WTC11 (cell line): Measurements from ENCODE around the gene R3HDML. TPM values are rescaled to one million over a fixed set of nuclear protein-coding genes. Genes with fewer than 3 reads are reported as not detected.

Experiments used
- ATAC-seq: fragments of 200-7000 bp; cut with Tn5 transposase; 2 replicates; pipeline ENCODE4 v1.10.0; 2021; ENCODE audit warnings: mild to moderate bottlenecking, moderate library complexity
- CTCF ChIA-PET: fragments of 300-600 bp; sonication (Branson Sonifier 250); formaldehyde crosslinking; loops from one replicate; lab custom pipeline; 2021; ENCODE audit warnings: antibody characterized with exemption; lab: Charles Lee
- POLR2A ChIA-PET: fragments of 350-600 bp; sonication (Branson Sonifier 250); formaldehyde crosslinking; loops from one replicate; lab custom pipeline; 2021; ENCODE audit warnings: antibody characterized with exemption; lab: Charles Lee
- DNase-seq: peaks from one replicate; pipeline ENCODE4 v3.0.0; 2021; ENCODE audit warnings: low spot score
- H3K27ac Mint-ChIP-seq: 2 replicates; pipeline ENCODE4 v1.8.0; 2021; ENCODE audit warnings: mixed read lengths
- H3K27me3 Mint-ChIP-seq: 2 replicates; pipeline ENCODE4 v1.8.0; 2021; ENCODE audit warnings: low read depth, mild to moderate bottlenecking, moderate library complexity, mixed read lengths
- H3K36me3 Mint-ChIP-seq: 2 replicates; pipeline ENCODE4 v1.8.0; 2021; ENCODE audit warnings: mixed read lengths
- H3K4me1 Mint-ChIP-seq: 2 replicates; pipeline ENCODE4 v1.8.0; 2022; ENCODE audit warnings: mixed read lengths
- H3K4me3 Mint-ChIP-seq: 2 replicates; pipeline ENCODE4 v1.8.0; 2021; ENCODE audit warnings: mild to moderate bottlenecking, moderate library complexity, mixed read lengths
- H3K9me3 Mint-ChIP-seq: 2 replicates; pipeline ENCODE4 v1.8.0; 2021; ENCODE audit warnings: mixed read lengths
- ATF2 ChIP-seq: sonication (generic); formaldehyde crosslinking; IDR thresholded peaks from 2 replicates; pipeline ENCODE4 v1.8.1; 2022; ENCODE audit warnings: low read depth, missing genetic modification reagents, borderline replicate concordance
- ATF6 ChIP-seq: sonication (generic); formaldehyde crosslinking; IDR thresholded peaks from 2 replicates; pipeline ENCODE4 v1.8.1; 2023; ENCODE audit warnings: mild to moderate bottlenecking, missing genetic modification reagents
- FOXJ3 ChIP-seq: sonication (generic); formaldehyde crosslinking; IDR thresholded peaks from 2 replicates; pipeline ENCODE4 v1.9.0; 2021; ENCODE audit warnings: missing genetic modification reagents, mild to moderate bottlenecking, borderline replicate concordance
- HMGA2 ChIP-seq: fragments of 250-450 bp; sonication (Bioruptor Pico); IDR thresholded peaks from 2 replicates; pipeline ENCODE4 v1.4.0; 2021; ENCODE audit warnings: mild to moderate bottlenecking, moderate library complexity
- JAZF1 ChIP-seq: fragments of 250-450 bp; sonication (Bioruptor Pico); IDR thresholded peaks from 2 replicates; pipeline ENCODE4 v1.9.0; 2021; ENCODE audit warnings: moderate library complexity, mild to moderate bottlenecking, inconsistent platforms
- JUN ChIP-seq: sonication (generic); formaldehyde crosslinking; IDR thresholded peaks from 2 replicates; pipeline ENCODE4 v1.8.0; 2023; ENCODE audit warnings: mild to moderate bottlenecking, missing genetic modification reagents
- MLX ChIP-seq: sonication (generic); formaldehyde crosslinking; IDR thresholded peaks from 2 replicates; pipeline ENCODE4 v1.8.1; 2023; ENCODE audit warnings: mild to moderate bottlenecking, missing genetic modification reagents, moderate library complexity
- NR3C1 ChIP-seq: sonication (generic); formaldehyde crosslinking; conservative IDR thresholded peaks from 2 replicates; pipeline ENCODE4 v1.8.1; 2023; ENCODE audit warnings: low read depth, mild to moderate bottlenecking, missing genetic modification reagents
- SMAD3 ChIP-seq: sonication (generic); formaldehyde crosslinking; IDR thresholded peaks from 2 replicates; pipeline ENCODE4 v1.8.0; 2022; ENCODE audit warnings: missing genetic modification reagents, mild to moderate bottlenecking, borderline replicate concordance
- TEAD4 ChIP-seq: sonication (generic); formaldehyde crosslinking; IDR thresholded peaks from 2 replicates; pipeline ENCODE4 v1.8.0; 2022; ENCODE audit warnings: mild to moderate bottlenecking, missing genetic modification reagents
- ZNF121 ChIP-seq: sonication (generic); formaldehyde crosslinking; IDR thresholded peaks from 2 replicates; pipeline ENCODE4 v1.8.0; 2023; ENCODE audit warnings: missing genetic modification reagents
- ZNF219 ChIP-seq: sonication (generic); formaldehyde crosslinking; IDR thresholded peaks from 2 replicates; pipeline ENCODE4 v1.8.0; 2023; ENCODE audit warnings: missing genetic modification reagents, mild to moderate bottlenecking, borderline replicate concordance
- ZNF232 ChIP-seq: sonication (generic); formaldehyde crosslinking; IDR thresholded peaks from 2 replicates; pipeline ENCODE4 v1.8.0; 2022; ENCODE audit warnings: mild to moderate bottlenecking, missing genetic modification reagents
- ZNF396 ChIP-seq: fragments of 250-450 bp; sonication (Bioruptor Pico); IDR thresholded peaks from 2 replicates; pipeline ENCODE4 v1.8.0; 2021; ENCODE audit warnings: mild to moderate bottlenecking, moderate library complexity, borderline replicate concordance
- ZNF532 ChIP-seq: fragments of 250-450 bp; sonication (Bioruptor Pico); IDR thresholded peaks from 2 replicates; pipeline ENCODE4 v1.9.0; 2021; ENCODE audit warnings: mild to moderate bottlenecking, borderline replicate concordance
- total RNA-seq: library from RNA; stranded (reverse); gene quantifications from 3 replicates; pipeline ENCODE4 v1.2.3, GENCODE V29; 2021
- TF ChIP-seq, protein P1 (sequence below): fragments of 250-450 bp; sonication (Bioruptor Pico); IDR thresholded peaks from 2 replicates; pipeline ENCODE4 v1.9.0; 2021; ENCODE audit warnings: mild to moderate bottlenecking
- TF ChIP-seq, protein P2 (sequence below): sonication (generic); formaldehyde crosslinking; IDR thresholded peaks from 2 replicates; pipeline ENCODE4 v1.8.0; 2023; ENCODE audit warnings: mild to moderate bottlenecking, missing genetic modification reagents
- TF ChIP-seq, protein P3 (sequence below): sonication (generic); formaldehyde crosslinking; IDR thresholded peaks from 2 replicates; pipeline ENCODE4 v1.8.1; 2022; ENCODE audit warnings: low read depth, mild to moderate bottlenecking, moderate library complexity, missing genetic modification reagents, borderline replicate concordance
- TF ChIP-seq, protein P4 (sequence below): sonication (generic); formaldehyde crosslinking; IDR thresholded peaks from 2 replicates; pipeline ENCODE4 v1.8.1; 2023; ENCODE audit warnings: mild to moderate bottlenecking, moderate library complexity, missing genetic modification reagents

Gene R3HDML
- total RNA-seq, 1 experiment from 2014 or later: not detected

DNA sequence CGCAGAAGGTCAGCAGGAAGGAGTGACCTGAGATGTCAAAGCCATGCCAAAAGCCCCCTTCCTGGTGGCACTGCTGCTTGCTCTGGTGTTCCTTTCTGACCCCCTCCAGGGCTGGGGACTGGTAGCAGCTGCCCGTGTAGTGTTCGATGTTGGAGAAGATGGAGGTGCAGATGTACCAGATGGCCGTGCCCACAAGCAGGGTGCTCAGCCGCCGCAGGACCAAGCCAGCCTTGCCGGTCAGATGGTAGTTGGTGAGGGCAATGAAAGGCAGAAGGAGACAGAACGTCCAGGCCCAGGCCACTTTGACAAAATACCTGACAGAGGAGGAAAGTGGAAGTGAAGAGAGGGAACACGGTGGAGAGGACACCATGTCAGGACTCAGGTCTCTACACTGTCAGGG is 29.9 kb upstream of the R3HDML start (continued):
- TF ChIP-seq ZNF532 (CRISPR knock-in tag): no peak
- no peak for TF ChIP-seq FOXJ3 (CRISPR knock-in tag)
- no peak for TF ChIP-seq ZNF219 (CRISPR knock-in tag)
- TF ChIP-seq, protein P1, sequence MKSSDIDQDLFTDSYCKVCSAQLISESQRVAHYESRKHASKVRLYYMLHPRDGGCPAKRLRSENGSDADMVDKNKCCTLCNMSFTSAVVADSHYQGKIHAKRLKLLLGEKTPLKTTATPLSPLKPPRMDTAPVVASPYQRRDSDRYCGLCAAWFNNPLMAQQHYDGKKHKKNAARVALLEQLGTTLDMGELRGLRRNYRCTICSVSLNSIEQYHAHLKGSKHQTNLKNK (CRISPR knock-in tag): no peak
- no peak for TF ChIP-seq NR3C1
- TF ChIP-seq JAZF1 (CRISPR knock-in tag): no peak
- no peak for TF ChIP-seq JUN (CRISPR knock-in tag)
- TF ChIP-seq ATF2 (CRISPR knock-in tag): no peak
- TF ChIP-seq HMGA2 (CRISPR knock-in tag): no peak
- no peak for TF ChIP-seq ZNF396 (CRISPR knock-in tag)
- TF ChIP-seq, protein P2, sequence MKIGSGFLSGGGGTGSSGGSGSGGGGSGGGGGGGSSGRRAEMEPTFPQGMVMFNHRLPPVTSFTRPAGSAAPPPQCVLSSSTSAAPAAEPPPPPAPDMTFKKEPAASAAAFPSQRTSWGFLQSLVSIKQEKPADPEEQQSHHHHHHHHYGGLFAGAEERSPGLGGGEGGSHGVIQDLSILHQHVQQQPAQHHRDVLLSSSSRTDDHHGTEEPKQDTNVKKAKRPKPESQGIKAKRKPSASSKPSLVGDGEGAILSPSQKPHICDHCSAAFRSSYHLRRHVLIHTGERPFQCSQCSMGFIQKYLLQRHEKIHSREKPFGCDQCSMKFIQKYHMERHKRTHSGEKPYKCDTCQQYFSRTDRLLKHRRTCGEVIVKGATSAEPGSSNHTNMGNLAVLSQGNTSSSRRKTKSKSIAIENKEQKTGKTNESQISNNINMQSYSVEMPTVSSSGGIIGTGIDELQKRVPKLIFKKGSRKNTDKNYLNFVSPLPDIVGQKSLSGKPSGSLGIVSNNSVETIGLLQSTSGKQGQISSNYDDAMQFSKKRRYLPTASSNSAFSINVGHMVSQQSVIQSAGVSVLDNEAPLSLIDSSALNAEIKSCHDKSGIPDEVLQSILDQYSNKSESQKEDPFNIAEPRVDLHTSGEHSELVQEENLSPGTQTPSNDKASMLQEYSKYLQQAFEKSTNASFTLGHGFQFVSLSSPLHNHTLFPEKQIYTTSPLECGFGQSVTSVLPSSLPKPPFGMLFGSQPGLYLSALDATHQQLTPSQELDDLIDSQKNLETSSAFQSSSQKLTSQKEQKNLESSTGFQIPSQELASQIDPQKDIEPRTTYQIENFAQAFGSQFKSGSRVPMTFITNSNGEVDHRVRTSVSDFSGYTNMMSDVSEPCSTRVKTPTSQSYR (CRISPR knock-in tag): no peak
- TF ChIP-seq, protein P3, sequence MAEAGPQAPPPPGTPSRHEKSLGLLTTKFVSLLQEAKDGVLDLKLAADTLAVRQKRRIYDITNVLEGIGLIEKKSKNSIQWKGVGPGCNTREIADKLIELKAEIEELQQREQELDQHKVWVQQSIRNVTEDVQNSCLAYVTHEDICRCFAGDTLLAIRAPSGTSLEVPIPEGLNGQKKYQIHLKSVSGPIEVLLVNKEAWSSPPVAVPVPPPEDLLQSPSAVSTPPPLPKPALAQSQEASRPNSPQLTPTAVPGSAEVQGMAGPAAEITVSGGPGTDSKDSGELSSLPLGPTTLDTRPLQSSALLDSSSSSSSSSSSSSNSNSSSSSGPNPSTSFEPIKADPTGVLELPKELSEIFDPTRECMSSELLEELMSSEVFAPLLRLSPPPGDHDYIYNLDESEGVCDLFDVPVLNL (CRISPR knock-in tag): no peak

DNA sequence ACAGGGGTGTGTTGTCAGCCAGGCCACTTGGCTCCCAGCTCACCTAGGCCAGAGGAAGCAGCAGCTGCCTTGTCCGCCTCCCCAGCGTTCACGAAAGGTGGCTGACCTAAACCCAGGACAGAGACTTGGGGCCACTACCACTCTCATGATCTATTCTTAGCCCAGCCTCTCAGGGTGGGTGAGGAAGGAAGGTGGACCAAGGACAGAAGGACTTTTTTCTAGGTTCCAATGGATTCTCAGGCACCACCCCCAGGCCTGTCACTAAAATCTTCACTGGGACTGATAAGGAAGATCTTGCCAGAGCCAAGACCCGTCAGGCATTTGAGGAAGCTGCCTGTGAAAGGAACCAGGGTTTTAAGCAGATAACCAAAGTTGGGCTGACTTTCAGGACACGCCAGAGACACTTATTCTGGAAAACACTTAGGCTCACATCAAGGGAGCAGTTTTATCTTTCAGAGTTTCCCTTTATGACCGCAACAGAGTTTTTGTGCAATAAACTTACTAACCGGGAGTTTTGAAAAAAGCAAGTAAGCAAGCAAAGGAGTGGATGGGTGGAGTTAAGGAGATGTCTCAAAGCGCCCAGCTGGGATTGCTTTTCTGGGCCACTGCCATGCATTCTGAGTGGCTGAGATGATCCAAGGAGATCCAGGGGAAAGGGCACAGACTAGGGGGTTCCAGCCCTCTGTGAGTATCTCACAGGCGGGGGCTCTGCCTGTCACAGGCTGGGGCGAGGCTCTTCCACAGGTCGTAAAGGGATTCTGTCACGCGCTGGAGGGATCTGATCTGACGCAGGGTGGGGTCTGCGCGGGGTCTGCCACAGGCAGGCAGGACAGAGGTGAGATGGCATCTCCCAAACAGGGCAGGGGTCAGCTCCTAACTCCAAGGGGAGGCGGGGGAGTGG is 26.8 kb upstream of the R3HDML start:
- Mint-ChIP-seq H3K27ac (no peak overlapping the region), H3K9me3 (no peaks in the 10 kb centered on the region), H3K4me1 (peaks cover 10% of the 10 kb centered on the region), H3K4me3 (peak overlapping the region; percentile 81), H3K27me3 (peaks cover 32% of the 10 kb centered on the region), H3K36me3 (no peaks in the 10 kb centered on the region)
- no peak for ATAC-seq
- no peak for DNase-seq
- POLR2A ChIA-PET: interaction anchor here (1.3 kb wide), 1 partner anchor 16 kb away, joined by 4 read pairs; no protein-coding TSS in a partner anchor
- CTCF ChIA-PET: interaction anchor here (0.8 to 4.6 kb wide), 25 partner anchors 10 to 373 kb away, joined by 3 to 85 read pairs (median 6); partner anchors contain the start of gene GDAP1L1
- TF ChIP-seq, protein P4, sequence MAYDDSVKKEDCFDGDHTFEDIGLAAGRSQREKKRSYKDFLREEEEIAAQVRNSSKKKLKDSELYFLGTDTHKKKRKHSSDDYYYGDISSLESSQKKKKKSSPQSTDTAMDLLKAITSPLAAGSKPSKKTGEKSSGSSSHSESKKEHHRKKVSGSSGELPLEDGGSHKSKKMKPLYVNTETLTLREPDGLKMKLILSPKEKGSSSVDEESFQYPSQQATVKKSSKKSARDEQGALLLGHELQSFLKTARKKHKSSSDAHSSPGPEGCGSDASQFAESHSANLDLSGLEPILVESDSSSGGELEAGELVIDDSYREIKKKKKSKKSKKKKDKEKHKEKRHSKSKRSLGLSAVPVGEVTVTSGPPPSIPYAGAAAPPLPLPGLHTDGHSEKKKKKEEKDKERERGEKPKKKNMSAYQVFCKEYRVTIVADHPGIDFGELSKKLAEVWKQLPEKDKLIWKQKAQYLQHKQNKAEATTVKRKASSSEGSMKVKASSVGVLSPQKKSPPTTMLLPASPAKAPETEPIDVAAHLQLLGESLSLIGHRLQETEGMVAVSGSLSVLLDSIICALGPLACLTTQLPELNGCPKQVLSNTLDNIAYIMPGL (CRISPR knock-in tag): no peak
- TF ChIP-seq TEAD4 (CRISPR knock-in tag): no peak
- TF ChIP-seq MLX (CRISPR knock-in tag): no peak
- TF ChIP-seq ATF6 (CRISPR knock-in tag): no peak
- no peak for TF ChIP-seq NR3C1
- no peak for TF ChIP-seq SMAD3 (CRISPR knock-in tag)
- TF ChIP-seq ZNF232: no peak
- TF ChIP-seq ZNF121: no peak
